B cell (primary cell): ENCODE results near the gene ACOD1. TPM values are rescaled to one million over a fixed set of nuclear protein-coding genes. Genes with fewer than 3 reads are reported as not detected.

Experiments used
- ATAC-seq: fragments of 200-7000 bp; cut with Tn5 transposase; one replicate; pipeline ENCODE4 v1.10.0; 2021; ENCODE audit warnings: low read depth, mild to moderate bottlenecking, moderate number of reproducible peaks, moderate library complexity
- CTCF ChIA-PET: fragments of 350-600 bp; sonication (Branson Sonifier 250); formaldehyde crosslinking; loops from one replicate; lab custom pipeline; 2021; ENCODE audit warnings: antibody characterized with exemption, inconsistent platforms; lab: Charles Lee
- POLR2A ChIA-PET: fragments of 350-600 bp; sonication (Branson Sonifier 250); formaldehyde crosslinking; loops from one replicate; lab custom pipeline; 2021; ENCODE audit warnings: antibody characterized with exemption; lab: Charles Lee
- DNase-seq: peaks from one replicate; pipeline ENCODE4 v3.0.0; 2013
- H2AFZ ChIP-seq: 2 replicates; pipeline ENCODE4 v1.6.1; 2012; ENCODE audit warnings: mild to moderate bottlenecking, low read depth, low read length; ENCODE audit not compliant: insufficient read depth, poor library complexity, severe bottlenecking
- H3K27ac ChIP-seq, 2 donors: 1 replicate in 1 of 2; 2 replicates in 1 of 2; pipeline ENCODE4 v1.5.1; 2012 to 2013; ENCODE audit warnings: low read length in 2 of 2, mild to moderate bottlenecking in 2 of 2, moderate library complexity in 1 of 2
- H3K27me3 ChIP-seq, 4 experiments: fragments of 200-600 bp in 1 of 4; sonication (generic) in 1 of 4; replicated peaks in 1 of 4; 1 replicate in 2 of 4; 2 replicates in 2 of 4; pipeline versions ENCODE4 v1.6.1 to v1.7.0; 2013 to 2016; ENCODE audit warnings: low read length in 3 of 4, mild to moderate bottlenecking in 2 of 4, mixed read lengths in 1 of 4, moderate library complexity in 1 of 4; ENCODE audit not compliant: insufficient read depth in 4 of 4, control insufficient read depth in 3 of 4; ENCODE audit errors: control extremely low read depth in 1 of 4
- H3K36me3 ChIP-seq, 2 experiments: replicated peaks in 1 of 2; 1 replicate in 1 of 2; 2 replicates in 1 of 2; pipeline versions ENCODE4 v1.6.1 to v1.7.1; 2013; ENCODE audit warnings: low read length in 1 of 2; ENCODE audit not compliant: insufficient read depth in 2 of 2, control insufficient read depth in 1 of 2; ENCODE audit errors: control extremely low read depth in 1 of 2, extremely low read depth in 1 of 2
- H3K4me1 ChIP-seq, 2 donors: fragments of 200-600 bp in 1 of 2; sonication (generic) in 1 of 2; 1 replicate in 1 of 2; 2 replicates in 1 of 2; pipeline versions ENCODE4 v1.5.1 to v1.6.1; 2013 to 2017; ENCODE audit warnings: low read length in 2 of 2; ENCODE audit not compliant: control insufficient read depth in 2 of 2, insufficient read depth in 2 of 2
- H3K4me2 ChIP-seq: replicated peaks from 2 replicates; pipeline ENCODE3; 2012; ENCODE audit warnings: mild to moderate bottlenecking, low read depth, low read length; ENCODE audit not compliant: poor library complexity, severe bottlenecking
- H3K4me3 ChIP-seq, 5 experiments: fragments of 200-600 bp in 1 of 5; sonication (generic) in 1 of 5; 1 replicate in 3 of 5; 2 replicates in 2 of 5; pipeline versions ENCODE4 v1.5.1 to v1.7.0; 2011 to 2016; ENCODE audit warnings: low read length in 4 of 5, mild to moderate bottlenecking in 4 of 5, low read depth in 2 of 5, control low read depth in 1 of 5, moderate library complexity in 1 of 5; ENCODE audit not compliant: insufficient read depth in 1 of 5; ENCODE audit errors: control extremely low read depth in 1 of 5, extremely low read depth in 1 of 5
- H3K79me2 ChIP-seq: fragments of 200-600 bp; sonication (generic); one replicate; pipeline ENCODE4 v1.6.0; 2016; ENCODE audit warnings: low read length; ENCODE audit not compliant: control insufficient read depth, insufficient read depth
- H3K9ac ChIP-seq: fragments of 200-600 bp; sonication (generic); 2 replicates; pipeline ENCODE4 v1.6.1; 2017; ENCODE audit warnings: mild to moderate bottlenecking, low read length, moderate library complexity
- H3K9me3 ChIP-seq, 3 donors: one replicate each; pipeline versions ENCODE4 v1.6.1 to v1.7.1; 2013; ENCODE audit warnings: low read length in 2 of 3; ENCODE audit not compliant: control insufficient read depth in 2 of 3, insufficient read depth in 1 of 3; ENCODE audit errors: control extremely low read depth in 1 of 3
- H4K20me1 ChIP-seq: 2 replicates; pipeline ENCODE4 v1.6.0; 2012; ENCODE audit warnings: mild to moderate bottlenecking, low read length; ENCODE audit not compliant: insufficient read depth, control insufficient read depth, poor library complexity, severe bottlenecking
- H3K27ac Mint-ChIP-seq: one replicate; pipeline ENCODE4 v1.8.0; 2021; ENCODE audit warnings: mixed read lengths
- H3K27me3 Mint-ChIP-seq: one replicate; pipeline ENCODE4 v1.8.0; 2021; ENCODE audit warnings: mixed read lengths
- H3K4me1 Mint-ChIP-seq: one replicate; pipeline ENCODE4 v1.8.0; 2021; ENCODE audit warnings: mixed read lengths
- H3K4me3 Mint-ChIP-seq: one replicate; pipeline ENCODE4 v1.8.0; 2021; ENCODE audit warnings: mixed read lengths
- H3K9me3 Mint-ChIP-seq: one replicate; pipeline ENCODE4 v1.8.0; 2022; ENCODE audit warnings: mixed read lengths; ENCODE audit not compliant: insufficient read depth
- CTCF ChIP-seq: fragments of 200-600 bp; IDR thresholded peaks from one replicate; pipeline ENCODE4 v1.8.0; 2022; ENCODE audit warnings: antibody characterized with exemption, mild to moderate bottlenecking
- EZH2 ChIP-seq: IDR thresholded peaks from 2 replicates; pipeline ENCODE4 v1.6.1; 2012; ENCODE audit warnings: borderline replicate concordance, low read depth, mild to moderate bottlenecking, moderate library complexity, low read length; ENCODE audit not compliant: insufficient read depth, poor library complexity, severe bottlenecking
- WGBS: methylation state at CpG from one replicate; pipeline ENCODE4 v1.1.5; 2013; ENCODE audit warnings: missing lambda C conversion rate; ENCODE audit not compliant: insufficient coverage; 5-methylcytosine and 5-hydroxymethylcytosine counted together
- intact Hi-C: fragments of 100-400 bp; cut with micrococcal nuclease; formaldehyde crosslinking; loops from one replicate; pipeline ENCODE4 v1.10.0; 2022
- polyA plus RNA-seq: library from polyadenylated mRNA; depleted of rRNA; stranded (reverse); fragments of >200 nt; gene quantifications from 2 replicates; pipeline ENCODE4 v1.2.3, GENCODE V29; 2012
- total RNA-seq, 2 donors: library from RNA; stranded (reverse); fragments of 120-200 nt in 1 of 2; gene quantifications; 1 replicate in 1 of 2; 2 replicates in 1 of 2; pipeline versions ENCODE4 v1.2.3 to v1.2.4, GENCODE V29; 2013 to 2022

The ACOD1 gene
- total and polyA plus RNA-seq, 2 donors (not counting 1 experiment from before 2014, with no cell fraction given), result not detected

DNA sequence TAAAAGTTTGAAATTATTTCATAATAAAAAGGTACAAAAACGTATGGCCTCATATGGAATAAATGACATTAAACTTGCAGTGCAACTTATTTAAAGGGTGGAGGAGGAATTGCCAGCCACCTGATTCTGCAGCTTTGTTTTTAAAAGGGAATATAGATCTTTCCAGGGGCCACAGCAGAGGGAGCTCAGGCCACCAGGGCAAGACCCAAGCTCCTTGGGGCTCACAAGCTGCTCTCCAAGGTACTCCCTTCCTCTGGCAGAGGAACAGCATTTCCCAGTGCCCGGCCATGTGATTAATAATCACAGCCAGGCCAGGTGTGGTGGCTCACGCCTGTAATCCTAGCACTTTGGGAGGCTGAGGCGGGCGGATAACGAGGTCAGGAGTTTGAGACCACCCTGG, 6.2 kb downstream of the ACOD1 start:
- H3K79me2 ChIP-seq, result no peaks in the 10 kb centered on the region
- H3K27me3 Mint-ChIP-seq, result peaks cover 30% of the 10 kb centered on the region
- H3K9me3 Mint-ChIP-seq, result peaks cover 2% of the 10 kb centered on the region

DNA sequence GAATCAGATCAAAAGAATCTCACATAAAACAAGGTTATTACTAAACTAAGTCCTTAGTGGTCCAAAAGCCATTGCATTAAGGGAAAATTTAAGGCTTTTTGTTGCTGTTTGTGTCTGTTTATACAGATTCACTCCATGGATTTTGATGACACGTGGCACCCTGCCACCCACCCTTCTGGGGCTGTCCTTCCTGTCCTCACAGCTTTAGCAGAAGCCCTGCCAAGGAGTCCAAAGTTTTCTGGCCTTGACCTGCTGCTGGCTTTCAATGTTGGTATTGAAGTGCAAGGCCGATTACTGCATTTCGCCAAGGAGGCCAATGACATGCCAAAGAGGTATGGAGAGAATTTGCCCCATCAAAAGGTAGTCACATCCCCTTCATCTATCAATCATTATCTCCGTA, 6.9 kb downstream of the ACOD1 start:
- H3K4me3 ChIP-seq, result no peak overlapping the region
- peaks cover 0 to 6% (median 0%) of the 10 kb centered on the region in 4 experiments for H3K27me3 ChIP-seq
- intact Hi-C loops, result no loop called here
- no peak overlapping the region for H2AFZ ChIP-seq
- no peaks in the 10 kb centered on the region for H3K4me1 Mint-ChIP-seq
- TF ChIP-seq EZH2, result no peak
- no peak for TF ChIP-seq CTCF
- H3K27ac ChIP-seq, result no peak overlapping the region
- no peak for ATAC-seq
- POLR2A ChIA-PET, result no interaction called here
- peaks cover 25% of the 10 kb centered on the region for H3K27me3 Mint-ChIP-seq
- CTCF ChIA-PET, result no interaction called here
- no peak overlapping the region for H3K4me3 Mint-ChIP-seq
- H3K9ac ChIP-seq, result no peak overlapping the region
- H3K27ac Mint-ChIP-seq, result no peak overlapping the region
- no peaks in the 10 kb centered on the region for H3K79me2 ChIP-seq
- peaks cover 0 to 18% (median 9%) of the 10 kb centered on the region in 3 donors for H3K9me3 ChIP-seq
- DNase-seq, result no peak
- 86% methylated on average over 1 of the region's 4 CpGs for WGBS
- H3K4me1 ChIP-seq, result no peaks in the 10 kb centered on the region
- H3K4me2 ChIP-seq, result no peak overlapping the region
- peaks cover 4% of the 10 kb centered on the region for H3K9me3 Mint-ChIP-seq
- no peaks in the 10 kb centered on the region for H3K36me3 ChIP-seq
- no peaks in the 10 kb centered on the region for H4K20me1 ChIP-seq

More for the DNA sequence above, 6.2 kb downstream of the ACOD1 start:
- no peak overlapping the region for H3K27ac ChIP-seq
- DNase-seq (no peak), ATAC-seq (no peak)
- no peaks in the 10 kb centered on the region for H3K36me3 ChIP-seq
- no peak for TF ChIP-seq CTCF
- TF ChIP-seq EZH2, result no peak
- H3K9me3 ChIP-seq, result peaks cover 0 to 11% (median 4%) of the 10 kb centered on the region in 3 donors
- no peak overlapping the region for H3K9ac ChIP-seq
- H3K27me3 ChIP-seq, result peaks cover 0 to 6% (median 0%) of the 10 kb centered on the region in 4 experiments
- WGBS, result 97% methylated on average over 3 of the region's 6 CpGs
- no peak overlapping the region for H2AFZ ChIP-seq
- H3K4me3 Mint-ChIP-seq, result no peak overlapping the region
- H3K4me2 ChIP-seq, result no peak overlapping the region
- H3K27ac Mint-ChIP-seq, result no peak overlapping the region
- no peak overlapping the region for H3K4me3 ChIP-seq
- CTCF ChIA-PET, result no interaction called here
- no peaks in the 10 kb centered on the region for H4K20me1 ChIP-seq
- POLR2A ChIA-PET, result no interaction called here
- intact Hi-C loops, result no loop called here
- no peaks in the 10 kb centered on the region for H3K4me1 Mint-ChIP-seq
- H3K4me1 ChIP-seq, result no peaks in the 10 kb centered on the region
